ENCODE results near the gene SORBS1. TPM values are rescaled to one million over a fixed set of nuclear protein-coding genes. Genes with fewer than 3 reads are reported as not detected.

The SORBS1 gene
- total and polyA plus RNA-seq, 4 donors = 33.2 to 71.3 (median 44.1) TPM

GRCh38 chr10:95425592-95426465 lies 135.3 kb downstream of the SORBS1 start:
- DNase-seq (ENCODE audit: low spot score) = no peak
- Histone ChIP-seq H3K36me3 (ENCODE audit: control insufficient read depth in 4 of 4, insufficient read depth in 3 of 4, low read depth in 1 of 4, low read length in 3 of 4) (peaks cover 5 to 27% (median 23%) of the 10 kb centered on the region in 4 donors), H3K27me3 (ENCODE audit: control insufficient read depth in 4 of 4, insufficient read depth in 4 of 4, low read length in 3 of 4) (no peaks in the 10 kb centered on the region), H3K9me3 (ENCODE audit: control insufficient read depth in 4 of 4, low read length in 3 of 4) (no peaks in the 10 kb centered on the region), H3K4me1 (ENCODE audit: control insufficient read depth in 4 of 4, insufficient read depth in 4 of 4, low read length in 3 of 4) (peaks cover 0 to 13% (median 8%) of the 10 kb centered on the region in 4 donors), H3K27ac (ENCODE audit: low read depth in 1 of 2, low read length in 2 of 2) (no peak overlapping the region), H3K4me3 (ENCODE audit: low read depth in 1 of 3, low read length in 3 of 3) (no peak overlapping the region), H3K9ac (ENCODE audit: low read depth in 1 of 2, low read length in 2 of 2) (no peak overlapping the region)
- 80% methylated on average over 2 of the region's 2 CpGs for WGBS
- TF ChIP-seq ATF3 (IDR thresholded peaks at IDR 0.05) (no peak), RAD21 (IDR thresholded peaks at IDR 0.05) (no peak)

GRCh38 chr10:95423164-95424005 lies 137.8 kb downstream of the SORBS1 start:
- DNase-seq (ENCODE audit: low spot score) = no peak
- H3K27me3 ChIP-seq (ENCODE audit: control insufficient read depth in 4 of 4, insufficient read depth in 4 of 4, low read length in 3 of 4) = no peaks in the 10 kb centered on the region
- no peaks in the 10 kb centered on the region for H3K4me1 ChIP-seq (ENCODE audit: control insufficient read depth in 4 of 4, insufficient read depth in 4 of 4, low read length in 3 of 4)
- 73% methylated on average over 6 of the region's 6 CpGs for WGBS
- H3K27ac ChIP-seq (ENCODE audit: low read depth in 1 of 2, low read length in 2 of 2) = no peak overlapping the region
- H3K4me3 ChIP-seq (ENCODE audit: low read depth in 1 of 3, low read length in 3 of 3) = no peak overlapping the region
- TF ChIP-seq CTCF (IDR thresholded peaks at IDR 0.05; ENCODE audit: low read depth, low read length, missing input control) (no peak), FOXA1 (IDR thresholded peaks at IDR 0.05) (no peak), HNF4A (conservative IDR thresholded peaks at IDR 0.05) (no peak), TAF1 (conservative IDR thresholded peaks at IDR 0.05) (no peak), RAD21 (IDR thresholded peaks at IDR 0.05) (no peak), GABPA (IDR thresholded peaks at IDR 0.05 in 1 of 2, conservative IDR thresholded peaks at IDR 0.05 in 1 of 2) (no peak), MAX (IDR thresholded peaks at IDR 0.05) (no peak), ATF3 (IDR thresholded peaks at IDR 0.05) (no peak), NR2F2 (IDR thresholded peaks at IDR 0.05) (no peak), RXRA (IDR thresholded peaks at IDR 0.05) (no peak)
- no peaks in the 10 kb centered on the region for H3K9me3 ChIP-seq (ENCODE audit: control insufficient read depth in 4 of 4, low read length in 3 of 4)
- no peak overlapping the region for H3K9ac ChIP-seq (ENCODE audit: low read depth in 1 of 2, low read length in 2 of 2)
- peaks cover 5 to 37% (median 28%) of the 10 kb centered on the region in 4 donors for H3K36me3 ChIP-seq (ENCODE audit: control insufficient read depth in 4 of 4, insufficient read depth in 3 of 4, low read depth in 1 of 4, low read length in 3 of 4)

GRCh38 chr10:95422233-95422632 lies 138.9 kb downstream of the SORBS1 start:
- DNase-seq (ENCODE audit: low spot score) = no peak
- TF ChIP-seq EGR1 (IDR thresholded peaks at IDR 0.05; ENCODE audit: low read depth in 2 of 2) = no peak
- TF ChIP-seq ATF3 (IDR thresholded peaks at IDR 0.05) = no peak
- TF ChIP-seq SP1 (IDR thresholded peaks at IDR 0.05) = no peak
- no peak for TF ChIP-seq YY1 (IDR thresholded peaks at IDR 0.05)
- TF ChIP-seq GABPA (IDR thresholded peaks at IDR 0.05 in 1 of 2, conservative IDR thresholded peaks at IDR 0.05 in 1 of 2) = no peak
- no peak for TF ChIP-seq ZBTB33 (IDR thresholded peaks at IDR 0.05)
- no peak for TF ChIP-seq FOXA1 (IDR thresholded peaks at IDR 0.05)
- peaks cover 4 to 37% (median 26%) of the 10 kb centered on the region in 4 donors for H3K36me3 ChIP-seq (ENCODE audit: control insufficient read depth in 4 of 4, insufficient read depth in 3 of 4, low read depth in 1 of 4, low read length in 3 of 4)
- no peaks in the 10 kb centered on the region for H3K4me1 ChIP-seq (ENCODE audit: control insufficient read depth in 4 of 4, insufficient read depth in 4 of 4, low read length in 3 of 4)
- no peak overlapping the region for H3K4me3 ChIP-seq (ENCODE audit: low read depth in 1 of 3, low read length in 3 of 3)
- no peaks in the 10 kb centered on the region for H3K27me3 ChIP-seq (ENCODE audit: control insufficient read depth in 4 of 4, insufficient read depth in 4 of 4, low read length in 3 of 4)
- H3K9ac ChIP-seq (ENCODE audit: low read depth in 1 of 2, low read length in 2 of 2) = no peak overlapping the region
- H3K9me3 ChIP-seq (ENCODE audit: control insufficient read depth in 4 of 4, low read length in 3 of 4) = no peaks in the 10 kb centered on the region
- no peak overlapping the region for H3K27ac ChIP-seq (ENCODE audit: low read depth in 1 of 2, low read length in 2 of 2)
- WGBS = 84% methylated on average over 3 of the region's 3 CpGs

Measured in liver (tissue), 9 donors.